Measurements from ENCODE around the gene TUBA4B.

TUBA4B gene

GRCh38 chr2:219289537-219290361 is 36.7 kb downstream of the TUBA4B start:
- in situ Hi-C loops (cut with MboI; ENCODE audit: low sequenced_read_pairs), result no loop called here

DNA sequence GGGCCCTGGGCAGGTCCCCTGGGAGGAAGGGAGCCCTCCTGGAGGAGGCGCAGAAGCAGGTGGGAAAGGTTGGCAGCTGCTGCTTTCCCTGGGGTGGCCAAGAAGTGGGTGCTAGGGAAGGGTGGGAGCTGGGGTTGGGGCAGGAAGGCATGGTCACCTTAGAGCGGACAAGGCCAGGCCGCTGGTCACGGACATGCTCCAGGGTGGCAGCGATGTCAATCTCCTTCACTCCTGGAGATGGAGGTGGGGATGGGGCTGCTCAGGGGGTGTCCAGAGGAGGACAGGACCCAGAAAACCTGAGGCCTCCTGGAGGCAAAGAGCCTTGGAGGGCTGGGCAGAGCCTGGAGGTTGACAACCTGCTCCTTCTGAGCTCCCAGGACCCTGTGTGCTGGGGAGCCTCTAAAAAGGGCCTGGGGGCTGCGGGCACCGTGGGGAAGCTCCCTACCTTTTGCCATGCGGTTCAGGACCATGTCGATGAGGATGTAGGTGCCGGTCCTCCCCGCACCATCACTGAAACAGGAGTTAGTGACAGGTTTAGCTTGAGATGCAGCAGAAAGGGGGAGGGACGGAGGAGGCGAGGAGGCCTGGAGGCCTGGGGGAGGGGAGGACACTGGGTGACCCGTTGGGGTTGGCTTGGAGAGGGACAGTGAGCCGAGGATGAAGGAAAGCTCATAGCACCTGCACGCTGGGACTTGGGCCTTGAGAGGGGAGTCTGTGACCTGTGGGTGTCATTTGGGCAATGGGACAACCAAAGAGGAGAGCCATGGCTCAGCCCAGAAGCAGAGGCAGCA is 37.5 kb downstream of the TUBA4B start:
- in situ Hi-C loops (cut with MboI; ENCODE audit: low sequenced_read_pairs), result no loop called here

GRCh38 chr2:219291394-219291793 is 38.4 kb downstream of the TUBA4B start:
- in situ Hi-C loops (cut with MboI; ENCODE audit: low sequenced_read_pairs), result no loop called here

GRCh38 chr2:219291910-219292490 is 39.0 kb downstream of the TUBA4B start:
- in situ Hi-C loops (cut with MboI; ENCODE audit: low sequenced_read_pairs), result no loop called here

DNA sequence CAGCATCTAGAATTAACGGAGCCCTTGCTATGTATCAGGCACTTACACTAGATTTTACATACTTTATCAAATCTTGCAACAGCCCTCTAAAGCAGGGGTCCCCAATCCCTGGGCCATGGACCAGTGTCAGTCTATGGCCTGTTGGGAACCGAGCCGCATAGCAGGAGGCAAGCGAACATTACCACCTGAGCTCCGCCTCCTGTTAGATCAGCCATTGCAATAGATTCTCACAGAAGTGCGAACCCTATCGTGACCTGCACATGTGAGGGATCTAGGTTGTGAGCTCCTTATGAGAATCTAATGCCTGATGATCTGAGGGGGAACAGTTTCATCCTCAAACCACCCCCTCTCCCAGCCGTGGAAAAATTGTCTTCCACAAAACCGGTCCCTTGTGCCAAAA is 39.6 kb downstream of the TUBA4B start:
- in situ Hi-C loops (cut with MboI; ENCODE audit: low sequenced_read_pairs), result no loop called here

DNA sequence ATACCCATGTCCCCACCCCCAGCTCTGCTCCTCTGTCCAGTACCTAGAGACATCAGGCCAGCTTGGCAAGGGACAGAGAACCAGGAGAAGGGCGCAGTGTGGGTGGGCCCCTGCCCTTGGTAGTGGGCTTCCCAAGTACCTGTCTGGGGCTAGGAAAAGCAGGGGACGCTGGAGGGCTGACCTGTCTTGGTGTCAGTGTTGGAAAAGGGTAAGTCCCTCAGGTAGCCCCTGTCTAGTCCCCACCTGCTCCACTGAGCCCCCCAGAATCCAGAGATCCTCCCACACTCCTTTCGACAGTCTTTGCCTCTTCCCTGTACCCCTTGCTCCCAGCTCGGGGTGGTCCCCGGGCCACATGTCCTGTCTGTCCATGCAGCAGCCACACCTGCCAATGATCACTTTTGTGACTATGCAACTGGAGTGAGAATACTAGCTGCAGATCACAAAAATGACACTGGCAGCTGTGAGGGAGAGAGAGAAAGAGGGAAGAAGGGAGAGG is 40.7 kb downstream of the TUBA4B start:
- in situ Hi-C loops (cut with MboI; ENCODE audit: low sequenced_read_pairs), result no loop called here

GRCh38 chr2:219294356-219295351 is 41.6 kb downstream of the TUBA4B start:
- in situ Hi-C loops (cut with MboI; ENCODE audit: low sequenced_read_pairs), result no loop called here

DNA sequence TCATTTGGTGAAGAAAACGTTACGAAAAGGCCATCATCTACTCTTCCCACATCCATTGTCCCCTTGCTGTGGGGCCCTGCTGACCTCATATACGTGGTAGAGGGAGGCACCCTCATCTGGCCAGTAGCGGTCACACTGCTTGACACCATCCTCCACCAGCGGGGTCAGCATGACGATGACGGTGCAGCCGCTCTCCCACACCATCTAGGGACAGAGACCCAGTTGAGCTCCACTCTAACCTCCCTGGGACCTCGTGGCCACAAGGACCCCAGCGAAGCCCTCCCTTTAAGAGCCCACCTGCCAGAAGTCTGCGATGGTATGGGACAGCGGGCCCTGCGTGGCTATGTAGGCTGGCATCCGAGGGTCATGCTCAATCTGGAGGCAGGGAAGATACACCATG is 43.1 kb downstream of the TUBA4B start:
- in situ Hi-C loops (cut with MboI; ENCODE audit: low sequenced_read_pairs), result no loop called here

- in situ Hi-C loops (cut with MboI; ENCODE audit: low sequenced_read_pairs), result no loop called here
These were observed 43.8 kb downstream of the TUBA4B start for GRCh38 chr2:219296631-219297391.

DNA sequence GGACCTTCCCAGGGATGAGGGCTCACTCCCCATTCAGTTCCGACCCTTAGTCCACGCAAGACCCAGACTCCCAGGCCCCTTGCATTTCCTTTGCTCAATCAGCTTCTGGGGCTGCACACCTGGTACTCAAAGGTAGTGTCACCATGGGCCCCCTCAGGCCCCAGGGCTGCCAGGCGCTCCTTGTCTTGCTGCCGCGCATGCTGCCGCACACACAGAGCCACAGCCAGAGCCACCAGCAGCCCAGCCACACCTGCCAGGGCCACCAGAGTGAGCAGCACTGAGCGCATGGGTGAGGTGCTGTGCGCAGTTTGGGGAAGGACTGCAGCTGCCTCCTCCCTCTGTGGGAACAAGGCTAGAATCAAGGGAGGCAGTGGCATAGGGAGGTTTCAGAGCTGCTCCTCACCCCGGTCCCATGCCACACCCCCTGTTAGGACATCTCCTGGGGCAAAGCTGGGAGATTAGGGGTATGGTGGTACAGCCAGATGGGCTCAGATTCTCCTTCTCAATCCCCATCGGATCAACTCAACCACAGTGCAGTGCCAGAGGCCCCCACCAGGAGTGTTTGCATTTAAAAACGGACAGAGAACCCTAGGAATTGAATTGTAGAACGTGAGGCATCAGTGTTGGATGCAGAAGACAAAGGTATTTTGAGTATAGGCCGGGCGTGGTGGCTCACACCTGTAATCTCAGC is 44.9 kb downstream of the TUBA4B start:
- in situ Hi-C loops (cut with MboI; ENCODE audit: low sequenced_read_pairs), result no loop called here

- in situ Hi-C loops (cut with MboI; ENCODE audit: low sequenced_read_pairs), result no loop called here
These were observed 45.8 kb downstream of the TUBA4B start for GRCh38 chr2:219298759-219299371.

GRCh38 chr2:219299372-219299760 is 46.3 kb downstream of the TUBA4B start:
- in situ Hi-C loops (cut with MboI; ENCODE audit: low sequenced_read_pairs), result no loop called here

DNA sequence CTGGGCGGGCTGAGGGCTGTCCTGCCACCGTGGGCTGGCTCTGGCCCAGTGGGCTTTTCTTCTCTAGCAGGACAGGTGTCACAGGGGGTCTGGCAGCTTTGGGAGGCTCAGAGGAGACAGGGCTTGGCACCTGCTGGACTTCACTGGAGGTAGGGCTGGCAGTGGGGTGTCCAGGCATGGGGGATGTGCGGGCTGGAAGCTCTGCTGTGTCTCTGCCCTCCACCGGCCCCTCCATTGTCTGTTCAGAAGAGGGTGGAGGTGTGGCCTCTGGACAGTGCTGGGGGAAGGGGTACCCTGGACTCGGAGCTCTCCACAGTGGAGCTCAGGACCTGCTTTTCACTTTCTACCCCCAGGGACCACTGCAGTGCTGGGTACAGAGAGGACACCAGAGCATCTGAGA is 47.0 kb downstream of the TUBA4B start:
- in situ Hi-C loops (cut with MboI; ENCODE audit: low sequenced_read_pairs), result loop anchor here (25.0 kb wide), 1 partner anchor 263 kb away; the partner anchor contains the start of gene CFAP65

DNA sequence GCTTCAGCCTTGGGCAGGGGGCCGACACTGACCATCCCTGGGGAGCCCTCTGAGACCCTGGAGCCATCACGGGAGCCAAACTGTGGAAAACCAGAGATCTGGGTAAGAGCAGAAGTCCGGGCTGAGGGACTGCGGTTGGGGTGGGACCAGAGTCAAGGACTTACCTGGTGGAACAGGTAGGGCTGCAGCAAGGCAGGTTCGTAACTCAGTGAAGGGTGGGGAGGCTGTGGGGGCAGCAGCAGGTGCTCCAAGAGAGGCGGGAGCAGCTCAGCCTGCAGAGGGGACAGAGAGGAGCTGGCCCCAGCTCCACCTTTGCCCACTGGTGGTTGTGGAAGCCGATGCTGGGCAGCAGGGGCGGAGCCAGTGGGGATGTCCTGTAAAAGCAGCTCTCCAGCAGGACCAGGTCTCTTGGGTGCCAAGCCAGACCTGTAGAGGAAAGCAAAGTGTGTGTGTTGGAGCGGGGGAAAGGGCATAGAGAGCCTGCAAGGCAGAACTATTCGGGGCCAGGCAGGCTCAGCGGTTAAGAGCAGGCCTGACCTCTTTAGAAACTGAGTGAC is 49.4 kb downstream of the TUBA4B start:
- in situ Hi-C loops (cut with MboI; ENCODE audit: low sequenced_read_pairs), result loop anchor here (25.0 kb wide), 1 partner anchor 265 kb away; the partner anchor contains the start of gene CFAP65

- in situ Hi-C loops (cut with MboI; ENCODE audit: low sequenced_read_pairs), result loop anchor here (25.0 kb wide), 1 partner anchor 267 kb away; the partner anchor contains the start of gene CFAP65
These were observed 51.2 kb downstream of the TUBA4B start for GRCh38 chr2:219304223-219304622.

DNA sequence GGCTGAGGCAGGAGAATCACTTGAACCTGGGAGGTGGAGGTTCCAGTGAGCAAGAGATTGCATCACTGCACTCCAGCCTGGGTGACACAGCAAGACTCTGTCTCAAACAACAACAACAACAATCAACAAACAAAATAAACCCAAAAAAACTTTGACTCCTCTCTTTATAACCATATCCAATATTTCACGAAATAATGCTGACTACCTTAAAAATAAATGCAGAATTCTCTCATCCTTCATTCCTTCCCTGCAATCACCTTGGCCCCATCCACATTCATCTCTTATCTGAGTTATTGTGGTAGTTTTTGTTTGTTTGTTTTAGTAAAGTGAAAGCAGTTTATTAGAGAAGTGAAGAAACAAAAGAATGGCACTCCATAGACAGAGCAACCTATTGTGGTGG is 53.0 kb downstream of the TUBA4B start:
- in situ Hi-C loops (cut with MboI; ENCODE audit: low sequenced_read_pairs), result loop anchor here (25.0 kb wide), 1 partner anchor 269 kb away; the partner anchor contains the start of gene CFAP65

GRCh38 chr2:219308142-219309101 is 55.4 kb downstream of the TUBA4B start:
- in situ Hi-C loops (cut with MboI; ENCODE audit: low sequenced_read_pairs), result loop anchor here (25.0 kb wide), 1 partner anchor 271 kb away; the partner anchor contains the start of gene CFAP65

All from HL-60/S4 treated with phorbol 12-myristate 13-acetate at 8.2 ng/mL for 4 days and 3 days (cell line).